NCI-H2081 (cell line): ENCODE results near the gene FBLN7.

ENCODE experiments used
- DNase-seq, 2 experiments: peaks; one replicate each; lab custom pipeline; 2025; lab: John Stamatoyannopoulos, UW

Gene FBLN7

DNA sequence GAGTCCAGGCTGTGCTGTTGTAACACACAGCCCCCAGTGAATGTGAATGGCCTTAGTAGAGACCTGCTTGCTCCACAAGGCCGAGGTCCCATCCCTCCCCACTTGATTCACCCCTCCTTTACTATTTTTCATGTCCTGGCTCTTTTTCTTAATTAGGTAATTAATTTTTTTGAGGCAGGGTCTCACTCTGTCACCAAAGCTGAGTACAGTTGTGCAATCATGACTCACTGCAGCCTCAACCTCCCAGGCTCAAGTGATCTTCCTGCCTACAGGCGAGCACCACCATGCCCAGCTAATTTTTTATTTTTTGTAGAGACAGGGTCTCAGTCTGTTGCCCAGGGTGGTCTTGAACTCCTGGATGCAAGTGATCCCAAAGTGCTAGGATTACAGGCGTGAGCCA lies 19.3 kb downstream of the FBLN7 start:
- no peak for DNase-seq

DNA sequence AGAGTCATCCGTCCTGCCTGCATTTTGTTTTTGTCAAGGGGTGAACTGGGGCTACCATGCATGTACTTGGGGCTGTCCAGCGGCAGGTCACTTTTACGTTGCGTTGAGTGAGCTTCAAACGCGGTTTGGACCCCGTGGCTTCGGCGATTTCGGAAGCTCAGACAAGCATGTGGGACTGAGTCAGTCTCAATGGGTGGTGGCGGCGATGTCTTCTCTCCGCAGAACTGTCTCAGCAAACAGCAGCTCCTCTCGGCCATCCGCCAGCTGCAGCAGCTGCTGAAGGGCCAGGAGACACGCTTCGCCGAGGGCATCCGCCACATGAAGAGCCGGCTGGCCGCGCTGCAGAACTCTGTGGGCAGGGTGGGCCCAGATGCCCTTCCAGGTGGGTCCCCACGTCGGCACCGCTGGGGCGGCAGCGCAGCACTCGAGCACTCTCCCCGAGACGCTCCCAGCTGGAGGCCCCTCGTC lies 21.3 kb downstream of the FBLN7 start:
- no peak for DNase-seq

GRCh38 chr2:112160283-112161250 lies 22.4 kb downstream of the FBLN7 start:
- DNase-seq = no peak

DNA sequence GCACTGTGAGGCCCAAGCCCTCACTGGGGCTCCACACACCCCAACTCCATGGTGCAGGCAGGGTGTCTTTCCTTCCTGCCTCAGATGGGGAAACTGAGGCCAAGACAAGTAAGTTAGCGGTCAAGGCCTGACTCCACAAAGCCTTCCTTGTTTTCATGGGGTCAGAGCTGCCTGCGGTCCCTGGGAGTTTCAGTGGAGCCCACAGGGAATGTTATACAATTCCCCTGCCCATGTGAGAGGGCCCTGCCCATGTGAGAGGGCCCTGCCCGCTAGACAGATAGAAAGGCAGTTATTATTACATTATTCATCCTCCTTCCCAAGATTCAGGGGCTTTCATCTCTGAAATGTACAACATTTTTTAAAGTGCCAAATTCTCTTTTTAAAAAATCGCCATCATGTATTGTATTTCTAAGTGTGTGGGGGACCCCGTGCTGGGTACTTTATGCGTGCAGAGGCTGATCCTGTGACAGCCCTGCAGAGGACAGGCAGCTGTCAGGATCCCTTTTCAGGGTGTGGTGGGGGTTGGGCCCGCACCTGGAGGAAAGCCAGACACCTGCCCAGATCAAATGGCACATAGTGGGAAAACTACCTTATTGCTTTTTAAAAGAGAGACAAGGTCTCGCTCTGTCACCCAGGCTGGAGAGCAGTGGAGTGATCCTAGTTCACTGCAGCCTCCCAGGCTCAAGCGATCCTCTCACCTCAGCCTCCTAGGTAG lies 23.4 kb downstream of the FBLN7 start:
- DNase-seq = peak in 1 of 2 experiments; percentile 30

GRCh38 chr2:112162341-112162740 lies 24.2 kb downstream of the FBLN7 start:
- no peak for DNase-seq

DNA sequence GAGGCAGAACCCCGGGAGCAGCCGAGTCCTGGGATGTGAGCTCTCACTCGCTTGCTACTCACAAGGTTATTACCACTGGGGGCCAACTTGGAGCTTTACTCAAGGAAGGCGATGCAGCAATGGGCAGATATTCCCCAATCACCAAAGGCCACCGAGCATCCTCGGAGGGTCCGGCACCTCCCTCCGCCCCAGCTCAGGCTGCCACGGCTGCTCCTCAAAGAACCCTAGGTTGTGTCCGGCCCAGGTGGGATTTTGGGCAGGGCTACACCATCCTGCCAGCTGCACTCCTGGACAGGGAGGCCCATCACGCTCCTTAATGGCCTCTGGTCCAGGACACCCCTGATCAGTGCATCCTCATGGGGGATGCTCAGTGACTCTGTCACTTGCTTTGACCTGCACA lies 24.8 kb downstream of the FBLN7 start:
- no peak for DNase-seq

GRCh38 chr2:112163541-112163981 lies 25.4 kb downstream of the FBLN7 start:
- DNase-seq = no peak

- no peak for DNase-seq
Measured at GRCh38 chr2:112164876-112165275, 26.7 kb downstream of the FBLN7 start.

DNA sequence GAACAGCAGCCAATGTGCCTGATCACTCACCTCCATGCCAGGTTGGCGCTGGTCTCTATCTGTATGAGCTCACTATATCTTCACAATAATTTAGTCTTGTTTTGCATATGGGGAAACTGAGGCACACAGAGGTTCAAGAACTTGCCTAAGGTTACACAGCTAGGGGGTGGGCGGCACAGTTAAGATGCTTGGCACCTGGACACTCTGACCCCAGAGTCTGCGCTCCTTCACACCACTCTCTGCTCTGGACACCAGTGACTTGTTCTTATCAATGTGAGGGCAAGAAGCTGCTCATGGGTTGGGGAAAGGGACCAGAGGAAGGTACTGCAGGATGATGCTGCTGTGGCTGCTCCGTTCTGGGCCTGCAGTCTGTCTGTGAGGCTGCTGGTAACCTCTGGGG lies 27.1 kb downstream of the FBLN7 start:
- no peak for DNase-seq

GRCh38 chr2:112166806-112167499 lies 28.8 kb downstream of the FBLN7 start:
- DNase-seq = no peak

GRCh38 chr2:112168422-112169124 lies 30.4 kb downstream of the FBLN7 start:
- DNase-seq = peak in 1 of 2 experiments; percentile 24

DNA sequence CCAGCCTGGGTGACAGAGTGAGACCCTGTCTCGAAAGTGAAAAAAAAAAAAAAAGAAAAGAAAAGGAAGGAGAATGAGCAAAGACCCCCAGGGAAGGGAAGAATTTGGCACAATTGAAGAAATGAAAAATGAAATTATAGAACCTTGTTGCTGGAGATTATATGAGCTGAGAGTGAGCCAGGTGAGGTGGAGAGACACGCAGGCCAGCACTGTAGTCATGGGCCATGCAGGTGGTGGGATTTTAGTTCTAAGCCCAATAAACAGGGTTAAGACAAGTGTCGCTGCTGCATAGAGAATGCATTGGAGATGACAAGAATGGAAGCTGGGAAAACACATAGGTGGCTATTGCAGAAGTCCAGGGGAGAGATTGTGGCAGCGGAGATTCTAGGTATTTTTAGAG lies 32.3 kb downstream of the FBLN7 start:
- no peak for DNase-seq

DNA sequence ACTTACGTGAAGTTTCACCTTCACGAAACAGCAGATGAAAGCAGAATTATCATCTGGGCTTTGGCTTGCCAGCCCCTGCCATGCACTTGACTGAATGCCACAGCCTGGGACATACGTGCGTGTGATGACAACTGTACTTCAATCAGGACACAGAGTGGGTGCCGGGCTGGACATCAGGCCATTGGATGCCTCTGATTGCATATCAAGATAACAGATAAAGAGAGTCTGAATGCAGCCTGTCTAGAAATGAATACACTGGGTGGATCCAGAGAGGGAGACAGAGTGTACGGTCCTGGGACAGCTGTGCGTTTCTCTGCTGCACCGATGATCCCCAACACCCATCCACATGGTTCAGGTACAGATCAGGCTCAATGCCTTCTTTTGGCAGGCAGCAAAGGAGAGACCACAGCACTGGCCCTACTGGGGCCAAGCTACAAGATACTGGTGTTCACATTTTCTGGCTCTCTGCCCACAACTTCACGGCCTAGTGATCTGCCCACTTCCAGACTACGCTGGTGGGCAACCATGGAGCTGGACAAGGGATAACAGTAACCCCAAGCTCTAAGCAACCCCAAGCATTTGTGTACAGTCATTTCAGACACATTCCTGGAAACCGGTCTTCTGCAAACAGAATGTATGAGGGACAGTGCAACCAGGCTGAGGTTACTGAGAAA lies 35.6 kb downstream of the FBLN7 start:
- DNase-seq = no peak

- DNase-seq = no peak
Measured at GRCh38 chr2:112174383-112174782, 36.2 kb downstream of the FBLN7 start.

DNA sequence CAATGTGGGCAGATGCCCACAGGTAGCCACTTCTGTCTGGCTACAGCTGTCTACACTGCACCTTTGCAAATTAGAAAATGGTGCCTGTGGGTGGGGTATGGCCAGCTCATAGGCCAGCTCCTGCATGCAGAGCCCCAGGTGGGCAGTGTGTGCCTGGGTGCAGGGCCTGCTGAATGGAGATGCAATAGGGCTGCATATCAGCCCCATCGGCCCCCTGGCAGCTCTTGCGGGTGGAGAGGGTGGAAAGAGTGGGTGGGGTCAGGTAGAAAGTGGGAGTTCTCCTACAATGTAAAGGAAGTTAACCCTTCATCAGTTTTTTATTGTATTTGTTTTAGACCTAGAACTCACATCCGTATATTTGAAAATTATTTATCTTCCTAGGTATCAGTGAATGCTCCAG lies 37.1 kb downstream of the FBLN7 start:
- no peak for DNase-seq

GRCh38 chr2:112175958-112176573 lies 37.9 kb downstream of the FBLN7 start:
- no peak for DNase-seq

DNA sequence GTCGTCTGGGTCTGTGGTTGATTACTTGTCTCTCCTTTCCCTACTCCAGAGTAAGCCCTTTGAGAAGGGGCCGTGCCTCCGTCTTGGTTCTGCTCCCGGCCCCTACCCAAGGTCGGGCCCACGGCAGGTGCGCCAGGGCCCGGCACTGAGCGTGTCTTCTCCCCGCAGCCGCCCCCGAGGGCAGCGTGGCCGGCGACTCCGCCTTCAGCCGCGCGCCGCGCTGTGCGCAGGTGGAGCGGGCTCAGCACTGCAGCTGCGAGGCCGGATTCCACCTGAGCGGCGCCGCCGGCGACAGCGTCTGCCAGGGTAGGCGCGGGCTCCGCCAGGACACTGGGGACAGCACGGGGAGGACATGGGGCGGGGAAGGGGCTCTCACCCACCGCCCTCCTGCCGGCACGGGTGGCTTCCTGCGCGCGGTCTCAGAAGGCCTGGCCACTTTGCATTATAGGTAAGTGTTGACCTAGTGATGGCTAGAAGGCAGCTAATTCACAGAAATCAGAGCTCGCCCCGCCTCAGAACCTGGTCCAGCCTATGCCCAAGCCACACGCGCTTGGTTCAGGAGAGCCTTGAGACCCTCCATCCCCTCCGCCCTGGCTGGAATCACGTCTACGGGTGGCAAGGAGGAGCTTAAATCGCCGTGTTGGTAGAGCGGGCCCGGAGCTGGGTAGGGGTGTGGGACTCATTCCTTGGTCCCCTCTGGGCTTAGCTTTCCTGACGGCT lies 43.5 kb downstream of the FBLN7 start:
- DNase-seq = peak; percentile 50 to 74

DNA sequence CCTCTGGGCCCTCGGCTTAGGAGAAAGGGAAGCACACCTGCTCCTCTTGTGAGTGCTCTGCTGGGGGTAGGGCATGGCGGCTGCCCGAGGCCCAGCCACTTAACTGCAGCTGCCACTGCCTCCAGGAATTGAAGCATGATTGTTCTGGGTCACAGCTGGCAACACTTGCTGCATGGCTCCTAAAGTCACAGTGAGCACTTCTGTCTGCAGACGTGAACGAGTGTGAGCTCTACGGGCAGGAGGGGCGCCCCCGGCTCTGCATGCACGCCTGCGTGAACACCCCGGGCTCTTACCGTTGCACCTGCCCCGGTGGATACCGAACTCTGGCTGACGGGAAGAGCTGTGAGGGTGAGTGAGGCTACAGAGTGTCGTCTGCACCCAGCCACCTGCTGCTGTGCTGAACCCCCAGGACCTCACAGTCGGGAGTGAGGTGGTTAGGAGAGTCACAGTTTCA lies 44.4 kb downstream of the FBLN7 start:
- DNase-seq = peak; percentile 71 to 87

DNA sequence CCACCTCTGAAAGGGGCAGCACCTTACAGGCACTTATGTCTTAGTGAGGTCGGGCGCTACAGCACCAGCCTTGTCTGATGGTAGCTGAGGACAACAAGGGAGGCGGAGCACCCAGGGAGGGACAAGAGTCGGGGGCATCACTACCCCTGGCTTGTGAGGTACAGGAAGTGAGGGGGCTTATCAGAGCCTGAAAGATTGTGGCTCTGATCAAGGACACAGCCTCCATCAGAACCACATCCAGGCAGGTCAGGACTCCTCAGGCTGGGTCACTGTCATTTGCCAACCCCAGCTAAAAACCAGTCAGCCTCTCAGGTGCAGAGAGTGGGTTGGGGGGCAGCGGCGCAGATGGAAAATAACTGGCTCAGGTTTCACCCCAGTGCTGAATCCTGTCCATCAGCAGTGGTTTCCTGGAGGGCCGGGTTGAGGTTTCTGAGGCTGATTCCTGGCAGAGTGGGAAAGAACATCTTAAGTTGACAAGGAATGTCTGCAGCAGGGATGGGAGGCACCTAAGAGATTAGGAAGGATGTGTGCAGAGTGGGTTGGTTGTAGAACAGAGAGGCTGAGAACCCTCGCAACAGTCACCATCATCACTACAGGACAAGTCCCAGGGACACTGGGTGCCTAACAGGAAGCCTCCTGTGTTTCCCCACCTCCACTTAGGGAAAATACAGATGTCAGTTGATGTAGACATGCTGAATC lies 45.3 kb downstream of the FBLN7 start:
- no peak for DNase-seq
